RKO (cell line): ENCODE results near the gene LYSMD1.
"Not testable (repeated sequence)": the region's sequence is repeated elsewhere in the genome, so short reads cannot be mapped to it uniquely, and the experiment has no call there.

Source experiments
- DNase-seq: peaks from one replicate; pipeline ENCODE4 v3.0.0-alpha.2; 2016; ENCODE audit warnings: low spot score

LYSMD1 gene

GRCh38 chr1:151165738-151166504 is at the start of gene LYSMD1, which contains the start of gene SCNM1:
LYSMD1 (minus strand) TSS chr1:151165902; CDS start chr1:151165258, 644 bp downstream.
SCNM1 (plus strand) TSS chr1:151166144; CDS start chr1:151166153, 9 bp downstream.
- DNase-seq = peak; percentile 99

GRCh38 chr1:151213560-151213959 is 47.9 kb upstream of the LYSMD1 start:
- DNase-seq = no peak

- DNase-seq = no peak
Measured at GRCh38 chr1:151211972-151212705, 46.4 kb upstream of the LYSMD1 start.

GRCh38 chr1:151210830-151211229 is 45.1 kb upstream of the LYSMD1 start:
- peak; percentile 38 for DNase-seq

GRCh38 chr1:151205381-151205965 is 39.8 kb upstream of the LYSMD1 start:
- not testable (repeated sequence) for DNase-seq

GRCh38 chr1:151199873-151200581 is 34.3 kb upstream of the LYSMD1 start:
- peak; percentile 84 for DNase-seq

- peak; percentile 98 for DNase-seq
Measured at GRCh38 chr1:151198254-151199127, 32.8 kb upstream of the LYSMD1 start, which contains the start of gene PIP5K1A. PIP5K1A (plus strand) TSS chr1:151198552; CDS start chr1:151198997, 445 bp downstream.

GRCh38 chr1:151197863-151198253 is 32.2 kb upstream of the LYSMD1 start:
- DNase-seq = peak; percentile 74

GRCh38 chr1:151196292-151196800 is 30.6 kb upstream of the LYSMD1 start:
- DNase-seq = peak; percentile 94

GRCh38 chr1:151194894-151195594 is 29.3 kb upstream of the LYSMD1 start:
- DNase-seq = peak; percentile 98

- peak; percentile 38 for DNase-seq
Measured at GRCh38 chr1:151193856-151194255, 28.2 kb upstream of the LYSMD1 start.

GRCh38 chr1:151193304-151193703 is 27.6 kb upstream of the LYSMD1 start:
- DNase-seq = no peak

- DNase-seq = no peak
Measured at GRCh38 chr1:151192047-151192446, 26.3 kb upstream of the LYSMD1 start.

GRCh38 chr1:151189637-151190445 is 24.1 kb upstream of the LYSMD1 start, which contains the start of gene VPS72:
VPS72 (minus strand) TSS chr1:151190197; CDS start chr1:151190121, 76 bp downstream.
- DNase-seq = peak; percentile 94

- DNase-seq = not testable (repeated sequence)
Measured at GRCh38 chr1:151188667-151189066, 23.0 kb upstream of the LYSMD1 start.

GRCh38 chr1:151187205-151187604 is 21.5 kb upstream of the LYSMD1 start:
- DNase-seq = no peak

GRCh38 chr1:151184211-151184610 is 18.5 kb upstream of the LYSMD1 start:
- no peak for DNase-seq

- no peak for DNase-seq
Measured at GRCh38 chr1:151176514-151177045, 10.9 kb upstream of the LYSMD1 start.

- peak; percentile 41 for DNase-seq
Measured at GRCh38 chr1:151175863-151176262, 10.2 kb upstream of the LYSMD1 start, which contains the start of gene TMOD4. TMOD4 (minus strand) TSS chr1:151175981; CDS start chr1:151174875, 1,106 bp downstream.
